T-helper 2 cell treated with Interferon-gamma antibody and Interleukin-4, amounts not matched to agents 5 μg/mL and 100 μg/mL, for 36 hours (primary cell): Measurements from ENCODE around the gene TP53INP2.

ENCODE experiments used
- DNase-seq: peaks from one replicate; pipeline ENCODE4 v3.0.0; 2021; ENCODE audit warnings: low spot score
- H3K27ac Mint-ChIP-seq: one replicate; pipeline ENCODE4 v1.8.0; 2021; ENCODE audit warnings: mild to moderate bottlenecking, mixed read lengths
- H3K27me3 Mint-ChIP-seq: one replicate; pipeline ENCODE4 v1.8.0; 2021; ENCODE audit warnings: low read depth, mixed read lengths
- H3K36me3 Mint-ChIP-seq: one replicate; pipeline ENCODE4 v1.8.0; 2021; ENCODE audit warnings: low read depth, mixed read lengths
- H3K4me1 Mint-ChIP-seq: one replicate; pipeline ENCODE4 v1.8.0; 2021; ENCODE audit warnings: low read depth, mixed read lengths
- H3K4me3 Mint-ChIP-seq: one replicate; pipeline ENCODE4 v1.8.0; 2022; ENCODE audit warnings: mild to moderate bottlenecking, moderate library complexity, mixed read lengths
- H3K9me3 Mint-ChIP-seq: one replicate; pipeline ENCODE4 v1.8.0; 2021; ENCODE audit warnings: mixed read lengths

TP53INP2 gene

DNA sequence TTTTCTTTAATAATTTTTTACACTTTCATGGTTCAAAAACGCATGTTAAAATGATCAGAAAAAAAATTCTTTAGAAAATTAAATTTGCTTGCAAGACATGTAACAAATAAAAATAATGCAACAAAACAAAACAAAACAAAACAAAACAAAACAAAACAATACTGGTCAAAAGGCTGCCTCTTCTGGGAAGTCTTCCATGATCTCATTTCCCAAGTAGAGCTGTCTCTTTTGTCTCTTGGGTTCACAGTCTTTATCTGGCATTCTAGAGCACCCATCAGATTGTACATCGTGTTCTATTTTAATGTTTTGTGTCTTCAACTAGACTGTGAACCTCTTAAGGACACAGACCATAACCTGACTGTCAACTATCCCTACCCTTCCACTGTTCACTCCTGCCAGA lies 25.3 kb downstream of the TP53INP2 start:
- H3K36me3 Mint-ChIP-seq: peaks cover 25% of the 10 kb centered on the region
- H3K9me3 Mint-ChIP-seq: no peaks in the 10 kb centered on the region
- H3K4me1 Mint-ChIP-seq: no peaks in the 10 kb centered on the region
- H3K4me3 Mint-ChIP-seq: no peak overlapping the region
- DNase-seq: no peak
- no peaks in the 10 kb centered on the region for H3K27me3 Mint-ChIP-seq
- no peak overlapping the region for H3K27ac Mint-ChIP-seq

DNA sequence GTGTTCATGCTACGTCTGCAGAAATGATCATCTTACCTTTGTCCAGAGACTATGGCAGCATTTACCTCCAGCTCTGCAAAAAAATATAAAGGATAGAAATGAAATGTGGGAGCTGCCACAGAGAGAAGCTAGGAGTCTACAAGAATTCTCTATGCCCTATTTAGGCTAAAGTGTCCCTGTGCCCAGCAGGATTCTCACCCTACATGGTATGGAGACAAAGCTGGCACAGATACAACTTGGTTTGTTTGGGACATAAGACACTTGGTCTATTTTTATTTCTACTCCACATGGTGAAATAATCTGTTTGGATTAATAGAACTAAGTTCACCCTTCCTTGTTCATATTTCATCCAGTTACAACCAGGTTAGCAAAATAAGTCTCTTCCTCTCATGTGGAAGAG lies 28.4 kb downstream of the TP53INP2 start:
- Mint-ChIP-seq H3K36me3 (peaks cover 14% of the 10 kb centered on the region), H3K27ac (no peak overlapping the region), H3K27me3 (no peaks in the 10 kb centered on the region), H3K9me3 (no peaks in the 10 kb centered on the region), H3K4me1 (no peaks in the 10 kb centered on the region), H3K4me3 (no peak overlapping the region)
- DNase-seq: no peak

DNA sequence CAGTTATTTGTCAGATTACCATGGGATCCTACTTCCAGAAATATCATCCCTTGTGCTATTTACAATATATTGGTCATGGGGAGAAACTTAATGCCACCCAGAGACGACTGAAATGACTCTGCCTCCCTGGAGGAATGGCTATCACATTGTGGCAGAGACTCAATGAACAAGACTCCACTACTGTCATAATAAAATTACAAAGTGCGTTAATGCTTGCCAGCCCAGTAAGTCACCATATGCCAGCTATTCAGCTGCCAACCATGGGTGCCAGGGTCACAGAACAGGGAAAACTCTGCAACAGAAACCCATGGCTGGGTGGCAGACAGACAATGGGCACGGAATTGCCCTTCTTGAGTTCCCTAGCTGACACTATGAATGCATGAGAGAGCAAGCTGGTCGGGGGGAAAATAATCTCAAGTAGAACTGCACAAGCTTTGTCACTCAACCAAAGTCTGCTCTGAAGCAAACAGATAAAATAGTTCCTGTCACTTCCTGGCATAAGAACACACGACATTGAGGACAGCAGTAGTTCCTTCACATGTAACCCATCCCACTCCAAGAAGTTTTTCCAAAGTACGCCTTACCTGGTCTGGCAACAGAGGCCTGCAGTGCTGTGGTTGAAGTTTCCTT lies 32.1 kb downstream of the TP53INP2 start:
- H3K27ac Mint-ChIP-seq: no peak overlapping the region
- no peaks in the 10 kb centered on the region for H3K27me3 Mint-ChIP-seq
- H3K4me1 Mint-ChIP-seq: no peaks in the 10 kb centered on the region
- no peak overlapping the region for H3K4me3 Mint-ChIP-seq
- no peaks in the 10 kb centered on the region for H3K9me3 Mint-ChIP-seq
- H3K36me3 Mint-ChIP-seq: peaks cover 12% of the 10 kb centered on the region
- DNase-seq: no peak

DNA sequence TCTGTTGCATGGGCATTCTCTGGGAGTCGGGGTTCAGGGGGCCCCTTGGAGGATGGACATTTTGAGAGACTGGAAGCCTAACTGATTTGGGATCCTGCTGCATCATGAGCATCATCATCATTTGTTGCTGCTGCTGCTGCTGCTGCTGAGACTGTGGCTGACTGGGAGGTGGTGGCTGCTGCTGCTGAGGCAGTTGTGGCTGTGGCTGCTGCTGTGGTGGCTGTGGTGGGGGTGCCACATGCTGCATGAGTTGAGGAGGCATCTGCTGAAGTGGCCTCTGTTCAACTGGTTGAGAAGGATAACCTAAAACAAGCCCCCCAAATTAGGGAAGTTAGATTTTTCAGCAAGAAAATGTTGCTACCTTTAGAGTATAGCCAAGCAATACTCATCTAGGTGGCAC lies 38.9 kb downstream of the TP53INP2 start:
- peaks cover 34% of the 10 kb centered on the region for H3K36me3 Mint-ChIP-seq
- no peak for DNase-seq
- no peak overlapping the region for H3K27ac Mint-ChIP-seq
- no peaks in the 10 kb centered on the region for H3K4me1 Mint-ChIP-seq
- no peak overlapping the region for H3K4me3 Mint-ChIP-seq
- H3K9me3 Mint-ChIP-seq: no peaks in the 10 kb centered on the region
- no peaks in the 10 kb centered on the region for H3K27me3 Mint-ChIP-seq

DNA sequence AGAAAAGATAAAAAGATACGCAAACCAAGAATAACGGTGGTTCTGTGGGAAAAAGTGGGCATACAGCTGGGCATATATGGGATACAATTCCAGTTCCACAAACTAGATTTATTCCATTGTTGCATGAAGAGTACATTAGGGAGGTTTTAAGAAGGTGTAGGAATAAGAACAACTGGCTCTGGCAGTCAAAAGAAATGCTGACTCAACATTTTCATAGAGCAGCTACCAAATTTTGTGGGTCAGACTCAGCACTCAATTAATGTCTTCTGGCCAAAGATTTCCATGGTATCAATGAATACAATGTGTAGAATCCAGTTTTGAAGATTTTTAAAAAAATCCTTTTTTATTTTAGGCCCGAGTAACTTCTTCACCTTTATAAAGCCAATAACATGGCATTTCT lies 40.2 kb downstream of the TP53INP2 start:
- Mint-ChIP-seq H3K4me1 (no peaks in the 10 kb centered on the region), H3K4me3 (no peak overlapping the region), H3K36me3 (peaks cover 38% of the 10 kb centered on the region), H3K9me3 (no peaks in the 10 kb centered on the region), H3K27me3 (no peaks in the 10 kb centered on the region), H3K27ac (no peak overlapping the region)
- no peak for DNase-seq

DNA sequence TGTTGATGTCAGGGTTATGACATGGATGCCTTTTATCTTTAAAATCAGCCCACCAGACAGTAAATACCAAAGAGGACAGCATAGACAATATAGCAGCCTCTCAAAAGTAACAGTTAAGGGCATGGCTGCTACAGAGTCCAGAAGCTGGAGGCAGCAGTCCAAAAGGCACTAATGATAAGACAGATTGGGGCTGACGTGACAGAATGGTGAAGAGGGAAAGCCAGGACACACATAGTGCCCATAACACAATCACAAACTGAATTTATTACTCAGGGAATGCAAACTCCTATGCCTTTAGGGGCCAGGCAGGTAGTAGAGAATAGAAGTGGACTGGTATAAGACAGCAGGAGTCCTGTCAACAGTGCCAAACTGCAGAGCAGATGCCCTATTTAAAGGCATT lies 40.7 kb downstream of the TP53INP2 start:
- peaks cover 38% of the 10 kb centered on the region for H3K36me3 Mint-ChIP-seq

DNA sequence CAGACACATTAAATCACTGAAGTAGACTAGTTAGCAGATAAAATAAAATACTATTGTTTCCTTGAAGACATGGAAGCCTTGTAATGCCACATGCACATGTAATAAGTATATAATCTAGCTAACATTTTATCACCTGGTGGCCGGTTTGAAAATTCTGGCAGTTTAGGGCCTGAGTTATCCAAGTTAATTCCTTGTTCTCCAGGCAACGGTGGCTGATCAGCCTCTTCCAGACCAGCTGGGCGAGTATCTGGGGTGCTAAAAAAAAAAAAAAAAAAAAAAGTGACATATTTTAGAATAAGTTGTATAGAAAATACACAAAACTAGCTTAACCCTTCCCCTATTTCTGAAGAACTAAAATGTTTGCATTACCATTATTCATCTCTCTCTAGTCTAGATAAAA lies 42.5 kb downstream of the TP53INP2 start:
- Mint-ChIP-seq H3K27me3 (no peaks in the 10 kb centered on the region), H3K4me1 (no peaks in the 10 kb centered on the region), H3K27ac (no peak overlapping the region), H3K9me3 (no peaks in the 10 kb centered on the region), H3K4me3 (no peak overlapping the region), H3K36me3 (peaks cover 38% of the 10 kb centered on the region)
- no peak for DNase-seq

More for the DNA sequence above, 40.7 kb downstream of the TP53INP2 start:
- Mint-ChIP-seq H3K4me3 (no peak overlapping the region), H3K4me1 (no peaks in the 10 kb centered on the region), H3K27ac (no peak overlapping the region), H3K27me3 (no peaks in the 10 kb centered on the region), H3K9me3 (no peaks in the 10 kb centered on the region)
- no peak for DNase-seq

DNA sequence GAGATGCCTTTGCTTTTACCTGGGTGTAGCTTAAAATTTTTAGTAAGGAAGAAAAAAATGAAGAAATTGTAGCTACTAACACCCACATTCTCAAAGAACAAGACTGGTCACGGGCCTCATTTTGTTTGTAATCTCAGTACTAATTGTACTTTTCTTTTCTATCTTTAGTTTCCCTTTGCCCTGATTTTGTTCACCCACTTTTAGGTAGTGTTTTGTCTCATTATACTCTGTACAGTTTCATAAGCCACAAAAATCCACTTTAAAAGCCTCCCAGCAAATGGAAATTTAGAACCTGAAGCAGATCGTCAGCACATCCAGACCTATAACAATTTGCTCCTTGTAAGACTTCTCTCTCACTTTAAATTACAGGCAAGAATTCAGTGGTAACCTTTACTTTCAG lies 43.3 kb downstream of the TP53INP2 start:
- Mint-ChIP-seq H3K4me1 (no peaks in the 10 kb centered on the region), H3K27me3 (no peaks in the 10 kb centered on the region)

DNA sequence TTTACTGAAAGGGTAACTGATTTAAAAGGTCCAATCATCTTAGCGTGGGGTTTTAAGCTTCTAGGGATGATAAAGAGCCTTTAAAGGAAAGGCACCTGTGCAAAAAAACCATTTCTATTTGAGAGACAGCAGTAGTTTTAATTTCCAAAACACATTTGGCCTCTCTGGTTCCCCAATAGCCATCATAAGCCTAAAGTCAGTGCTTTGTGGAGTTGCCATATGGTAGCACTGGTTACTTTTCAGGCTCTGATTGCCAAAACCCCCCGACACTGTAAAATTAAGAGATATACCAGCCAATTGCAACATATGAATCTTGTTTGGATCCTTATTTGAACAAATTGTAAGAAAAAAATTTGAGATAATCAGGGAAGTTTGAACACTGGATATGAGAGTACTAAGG lies 44.6 kb downstream of the TP53INP2 start:
- H3K9me3 Mint-ChIP-seq: no peaks in the 10 kb centered on the region
- H3K27ac Mint-ChIP-seq: no peak overlapping the region
- no peaks in the 10 kb centered on the region for H3K27me3 Mint-ChIP-seq
- H3K36me3 Mint-ChIP-seq: peaks cover 35% of the 10 kb centered on the region
- DNase-seq: no peak
- H3K4me3 Mint-ChIP-seq: no peak overlapping the region
- no peaks in the 10 kb centered on the region for H3K4me1 Mint-ChIP-seq

More for the DNA sequence above, 43.3 kb downstream of the TP53INP2 start:
- Mint-ChIP-seq H3K9me3 (no peaks in the 10 kb centered on the region), H3K36me3 (peaks cover 40% of the 10 kb centered on the region), H3K27ac (no peak overlapping the region), H3K4me3 (no peak overlapping the region)
- DNase-seq: no peak

DNA sequence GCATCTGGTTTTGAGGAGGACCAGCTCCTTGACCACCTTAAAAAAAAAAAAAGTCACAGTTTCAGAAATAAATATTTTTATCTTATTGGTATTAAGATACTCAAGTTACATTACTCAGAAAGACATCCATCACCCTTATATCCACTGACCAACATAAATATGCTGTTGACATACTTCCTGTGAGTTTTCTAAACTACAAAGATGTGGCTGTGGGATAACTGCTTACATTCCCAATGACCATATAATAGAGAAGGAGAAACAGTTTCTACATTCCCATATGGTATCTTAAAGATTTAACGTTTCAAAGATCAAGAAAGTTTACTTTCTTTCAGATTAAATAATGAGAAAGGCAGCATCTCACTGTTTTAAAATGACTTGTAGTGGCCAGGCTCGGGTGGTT lies 46.3 kb downstream of the TP53INP2 start:
- Mint-ChIP-seq H3K36me3 (peaks cover 27% of the 10 kb centered on the region), H3K27me3 (no peaks in the 10 kb centered on the region), H3K4me3 (no peak overlapping the region), H3K27ac (no peak overlapping the region), H3K4me1 (no peaks in the 10 kb centered on the region), H3K9me3 (no peaks in the 10 kb centered on the region)
- DNase-seq: no peak

DNA sequence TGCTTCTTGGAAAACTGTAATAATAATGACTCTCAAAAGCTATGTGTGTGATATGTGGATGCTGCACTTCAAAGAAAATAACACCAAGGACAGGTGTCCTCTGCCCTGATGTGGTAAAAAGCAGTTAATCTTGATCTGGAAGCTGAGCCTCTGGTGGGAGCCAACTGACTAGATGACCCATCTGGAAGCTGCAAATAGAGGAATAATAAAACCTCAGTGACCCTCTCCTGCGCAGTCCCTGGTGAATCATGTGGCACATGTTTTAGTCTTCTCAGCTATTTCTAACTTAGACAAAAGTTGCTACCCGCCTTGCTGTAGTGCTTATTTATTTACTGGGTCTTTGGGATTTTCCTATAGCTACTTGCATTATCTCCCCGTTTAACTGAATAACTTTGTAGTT lies 47.3 kb downstream of the TP53INP2 start:
- H3K4me3 Mint-ChIP-seq: no peak overlapping the region
- no peak overlapping the region for H3K27ac Mint-ChIP-seq
- no peaks in the 10 kb centered on the region for H3K9me3 Mint-ChIP-seq
- no peak for DNase-seq
- H3K36me3 Mint-ChIP-seq: peaks cover 26% of the 10 kb centered on the region
- no peaks in the 10 kb centered on the region for H3K27me3 Mint-ChIP-seq
- no peaks in the 10 kb centered on the region for H3K4me1 Mint-ChIP-seq

DNA sequence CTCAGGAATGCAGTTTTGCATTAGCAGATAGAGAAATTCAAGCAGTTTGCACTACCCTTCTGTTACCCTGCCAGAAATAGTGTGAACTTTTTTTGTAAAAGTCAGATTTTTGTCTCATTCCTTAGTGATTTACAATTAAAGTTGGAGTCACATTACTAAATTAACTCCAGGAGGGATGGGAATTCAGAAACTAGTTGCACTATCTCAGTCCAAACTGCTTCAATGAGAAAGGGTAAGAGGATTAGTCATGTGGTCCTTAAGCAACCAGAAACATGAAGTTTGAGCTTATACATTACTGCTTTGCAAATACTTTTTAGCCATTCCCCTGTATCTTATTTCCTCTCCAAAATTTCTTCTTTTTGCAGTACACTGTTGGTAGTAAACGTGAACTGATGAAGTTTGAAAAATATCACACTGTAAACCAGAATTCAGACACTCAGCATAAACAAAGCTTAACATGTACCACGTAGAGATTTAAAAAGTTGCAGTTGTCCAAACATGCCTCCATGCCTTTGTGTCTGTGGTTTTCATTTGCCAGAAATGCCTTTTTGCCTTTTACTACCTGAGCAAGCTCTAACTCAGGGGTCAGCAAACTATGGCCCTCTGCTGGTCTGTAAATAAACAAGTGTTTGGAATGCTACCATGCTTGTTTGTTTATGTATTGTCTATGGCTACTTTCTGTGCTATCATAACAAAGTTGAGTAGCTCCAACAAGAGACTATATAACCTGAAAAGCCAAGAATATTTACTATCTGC lies 49.7 kb downstream of the TP53INP2 start:
- Mint-ChIP-seq H3K4me1 (no peaks in the 10 kb centered on the region), H3K27ac (no peak overlapping the region), H3K4me3 (no peak overlapping the region), H3K9me3 (no peaks in the 10 kb centered on the region), H3K36me3 (peaks cover 42% of the 10 kb centered on the region), H3K27me3 (no peaks in the 10 kb centered on the region)
- DNase-seq: no peak

DNA sequence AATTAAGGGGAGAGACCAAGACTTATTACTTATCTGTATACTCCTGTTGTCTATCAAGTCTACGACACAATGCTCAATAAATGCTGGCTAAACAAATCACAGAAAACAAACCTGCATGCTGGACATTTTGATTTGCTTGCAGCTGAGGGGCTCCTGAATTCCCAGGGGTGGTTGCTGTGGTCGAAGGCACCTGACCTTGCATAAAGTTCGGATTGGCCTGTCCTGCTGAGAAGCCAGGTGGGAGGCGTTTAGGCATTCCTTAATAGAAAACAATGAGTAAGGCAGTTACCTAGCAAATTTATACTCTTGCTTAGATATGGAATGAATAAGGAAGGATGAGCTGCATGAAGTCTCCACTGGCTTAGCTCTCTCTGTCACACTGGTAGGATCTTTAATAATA lies 50.5 kb downstream of the TP53INP2 start:
- no peak overlapping the region for H3K4me3 Mint-ChIP-seq
- H3K4me1 Mint-ChIP-seq: no peaks in the 10 kb centered on the region
- no peak overlapping the region for H3K27ac Mint-ChIP-seq
- DNase-seq: no peak
- no peaks in the 10 kb centered on the region for H3K9me3 Mint-ChIP-seq
- H3K36me3 Mint-ChIP-seq: peaks cover 44% of the 10 kb centered on the region
- no peaks in the 10 kb centered on the region for H3K27me3 Mint-ChIP-seq

DNA sequence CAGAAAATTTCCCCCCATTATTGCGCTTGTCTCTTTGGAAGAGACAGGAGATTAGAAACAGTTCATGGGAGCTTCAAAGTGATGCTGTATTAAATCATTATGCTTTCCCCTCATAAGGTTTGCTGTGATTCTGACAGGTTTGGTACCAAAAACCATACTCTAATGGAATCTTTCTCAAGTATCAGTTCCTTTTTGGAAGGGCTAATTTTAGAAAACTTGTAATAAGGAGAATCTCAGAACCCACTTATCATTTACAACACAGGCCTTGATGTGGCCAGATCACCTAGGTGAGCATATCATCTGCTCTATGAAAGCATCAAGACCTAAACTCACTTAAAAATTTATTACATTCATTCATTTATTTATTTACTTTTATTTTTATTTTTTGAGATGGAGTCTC lies 51.2 kb downstream of the TP53INP2 start:
- no peak overlapping the region for H3K27ac Mint-ChIP-seq
- no peaks in the 10 kb centered on the region for H3K4me1 Mint-ChIP-seq
- H3K27me3 Mint-ChIP-seq: no peaks in the 10 kb centered on the region
- H3K9me3 Mint-ChIP-seq: no peaks in the 10 kb centered on the region
- no peak for DNase-seq
- peaks cover 39% of the 10 kb centered on the region for H3K36me3 Mint-ChIP-seq
- no peak overlapping the region for H3K4me3 Mint-ChIP-seq
